Activated CD4-positive, alpha-beta T cell treated with anti-CD3 and anti-CD28 coated beads, Interleukin-2, Interleukin-6, amounts not matched to agents 100 ng/mL and 50 ng/mL, durations not matched to agents 16 hours and 8 hours (primary cell): ENCODE measurements around the gene REX1BD.

ENCODE experiments used
- DNase-seq: peaks from one replicate; pipeline ENCODE4 v3.0.0-alpha.2; 2020

The REX1BD gene

GRCh38 chr19:18618236-18618635 is 29.6 kb downstream of the REX1BD start:
- no peak for DNase-seq

GRCh38 chr19:18620311-18620710 is 31.7 kb downstream of the REX1BD start:
- DNase-seq: no peak

GRCh38 chr19:18620902-18621301 is 32.3 kb downstream of the REX1BD start:
- no peak for DNase-seq

GRCh38 chr19:18626906-18627305 is 38.3 kb downstream of the REX1BD start:
- DNase-seq: no peak

GRCh38 chr19:18629166-18630088 is 40.8 kb downstream of the REX1BD start:
- no peak for DNase-seq

GRCh38 chr19:18633321-18633720 is 44.7 kb downstream of the REX1BD start:
- no peak for DNase-seq

- no peak for DNase-seq
Measured at GRCh38 chr19:18634612-18635297, 46.2 kb downstream of the REX1BD start.

GRCh38 chr19:18635831-18636182 is 47.2 kb downstream of the REX1BD start:
- DNase-seq: no peak

- peak; percentile 99 for DNase-seq
Measured at GRCh38 chr19:18636183-18636968, 47.8 kb downstream of the REX1BD start.

- no peak for DNase-seq
Measured at GRCh38 chr19:18636969-18637629, 48.5 kb downstream of the REX1BD start, which contains the start of gene KLHL26. Gene KLHL26, plus strand, starts transcription at chr19:18637028. Its CDS starts 27 bp downstream, at chr19:18637055.

- no peak for DNase-seq
Measured at GRCh38 chr19:18637673-18638630, 49.4 kb downstream of the REX1BD start.

- DNase-seq: no peak
Measured at GRCh38 chr19:18639706-18640243, 51.2 kb downstream of the REX1BD start.
